A549 treated with Mapracorat at 1 μM for 4 hours (cell line): ENCODE results near the gene ASF1A. TPM values are rescaled to one million over a fixed set of nuclear protein-coding genes. Genes with fewer than 3 reads are reported as not detected.

Source experiments
- total RNA-seq: library from RNA; stranded (reverse); fragments of 200-300 nt; extraction: Qiagen RNA extraction; gene quantifications from 5 replicates; pipeline ENCODE4 v1.2.3, GENCODE V29; 2022

ASF1A gene
- total RNA-seq: 8.0 to 10.2 TPM (median 9.0 TPM) in 5 replicates

DNA sequence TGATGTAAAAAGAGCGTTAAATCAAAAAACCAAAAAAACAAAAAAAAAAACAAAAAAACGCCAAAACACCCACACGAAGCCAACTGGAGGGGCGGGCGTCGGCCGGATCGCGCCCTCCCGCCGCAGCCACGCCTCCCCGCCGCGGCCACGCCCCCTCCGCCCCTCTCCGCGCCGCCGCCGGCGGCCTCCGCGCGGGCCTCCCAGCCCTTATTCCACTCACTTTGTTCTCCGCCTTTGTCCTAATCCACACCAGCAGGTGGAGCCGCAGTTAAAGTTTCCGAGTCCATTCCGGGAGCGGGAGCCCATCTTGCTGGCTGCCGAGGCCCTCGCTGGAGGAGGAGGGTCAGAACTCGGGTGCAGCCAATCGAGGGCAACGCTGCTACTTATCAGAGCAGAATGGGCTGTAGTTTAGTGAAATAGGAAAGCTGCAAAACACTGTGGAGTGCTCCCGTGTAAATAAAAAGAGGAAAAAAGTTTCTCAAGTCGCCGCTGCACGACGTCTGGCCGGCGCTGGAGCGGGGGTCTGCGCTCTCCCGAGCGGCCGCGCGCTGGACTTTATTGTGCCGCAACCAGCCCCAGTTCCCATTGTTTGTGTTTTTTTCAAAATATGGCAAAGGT is at the start of gene ASF1A:
TSS of gene ASF1A (plus strand) at position 346 of the 618 bp plus-strand sequence. CDS start at position 608, 262 bp downstream.

DNA sequence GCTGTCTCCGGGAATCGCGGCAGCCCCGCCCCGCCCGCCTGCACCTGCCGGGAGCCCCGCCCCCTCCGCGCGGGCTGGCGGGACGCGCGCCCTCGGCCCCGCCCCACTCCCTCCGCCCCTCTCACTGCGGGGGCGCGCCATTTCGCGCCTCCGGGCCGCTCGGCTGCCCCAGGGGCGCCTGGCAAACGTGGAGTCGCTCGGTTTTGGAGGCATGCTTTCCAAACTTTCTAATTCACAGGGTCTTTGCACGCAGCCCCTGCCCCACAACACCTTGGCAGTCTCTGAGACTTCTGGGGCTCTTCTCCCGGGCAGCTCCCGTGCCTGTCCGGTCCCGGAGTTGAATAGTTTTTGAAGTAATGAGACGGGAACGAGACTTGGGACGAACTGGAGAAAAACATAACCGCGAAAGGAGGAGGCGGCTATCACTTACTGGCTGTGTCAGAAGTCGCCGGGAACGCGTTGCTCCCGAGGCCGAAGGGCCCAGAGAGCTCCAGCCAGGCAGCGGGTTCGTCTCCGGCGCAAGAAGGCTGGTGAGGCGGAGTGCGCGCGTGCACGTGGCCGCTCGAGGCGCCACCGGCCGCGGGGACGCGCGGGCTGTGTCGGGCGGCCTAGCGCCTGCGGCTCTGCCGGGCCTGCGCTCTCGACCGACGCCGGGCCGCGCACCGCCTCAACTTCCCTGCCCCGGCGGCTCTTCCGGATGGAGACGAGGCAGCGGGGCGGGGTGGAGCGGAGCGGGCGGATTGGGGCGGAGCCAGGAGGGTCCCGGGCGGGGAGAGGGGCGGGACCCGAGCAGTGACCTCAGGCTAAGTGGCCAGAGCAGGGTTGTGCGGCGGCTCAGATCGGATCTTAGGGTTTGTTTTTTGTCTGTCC is 40.7 kb downstream of the ASF1A start, which contains the start of gene MCM9:
TSS of gene MCM9 (minus strand) at position 699 of the 870 bp plus-strand sequence. CDS start 3,436 bp downstream, outside the sequence.

Other genes starting within 250 kb of the ASF1A start
- 1.3 to 2.2 TPM (median 1.9 TPM) in 5 replicates for gene CEP85L, start 242.6 kb upstream of the ASF1A start, total RNA-seq
- gene MCM9, start 41.0 kb downstream of the ASF1A start, total RNA-seq: 3.9 to 5.1 TPM (median 4.6 TPM) in 5 replicates
- 0.10 TPM in 1 of 5 replicates, not detected in the others for gene FAM184A, start 184.5 kb downstream of the ASF1A start, total RNA-seq